Endodermal cell (in vitro differentiated cells): Measurements from ENCODE around the gene RCVRN. TPM values are rescaled to one million over a fixed set of nuclear protein-coding genes. Genes with fewer than 3 reads are reported as not detected.

Source experiments
- DNase-seq: peaks from one replicate; pipeline ENCODE4 v3.0.0-alpha.2; 2017
- H3K27ac ChIP-seq: 2 replicates; pipeline ENCODE4 v1.5.1; 2013; ENCODE audit warnings: mild to moderate bottlenecking, low read depth, low read length, moderate library complexity
- H3K27me3 ChIP-seq: 2 replicates; pipeline ENCODE4 v1.6.1; 2013; ENCODE audit warnings: mild to moderate bottlenecking, low read length, moderate library complexity; ENCODE audit not compliant: insufficient read depth, control insufficient read depth, poor library complexity, severe bottlenecking
- H3K36me3 ChIP-seq: 2 replicates; pipeline ENCODE4 v1.7.0; 2013; ENCODE audit warnings: mild to moderate bottlenecking, low read length, moderate library complexity; ENCODE audit not compliant: control insufficient read depth, insufficient read depth
- H3K4me1 ChIP-seq: one replicate; pipeline ENCODE4 v1.7.0; 2013; ENCODE audit warnings: low read length; ENCODE audit not compliant: control insufficient read depth, insufficient read depth
- H3K4me3 ChIP-seq: 2 replicates; pipeline ENCODE4 v1.5.1; 2013; ENCODE audit warnings: mild to moderate bottlenecking, low read length, moderate library complexity
- H3K9ac ChIP-seq: 2 replicates; pipeline ENCODE4 v1.6.1; 2013; ENCODE audit warnings: mild to moderate bottlenecking, low read length, moderate library complexity; ENCODE audit not compliant: poor library complexity, severe bottlenecking; ENCODE audit errors: extremely low read depth
- H3K9me3 ChIP-seq: 2 replicates; pipeline ENCODE4 v1.6.1; 2013; ENCODE audit warnings: mild to moderate bottlenecking, low read length, moderate library complexity; ENCODE audit not compliant: control insufficient read depth
- H3K27ac Mint-ChIP-seq: 2 replicates; pipeline ENCODE4 v1.8.0; 2020; ENCODE audit warnings: mixed read lengths
- H3K27me3 Mint-ChIP-seq: 2 replicates; pipeline ENCODE4 v1.8.0; 2021; ENCODE audit warnings: mild to moderate bottlenecking, mixed read lengths; ENCODE audit not compliant: insufficient read depth
- H3K36me3 Mint-ChIP-seq: 2 replicates; pipeline ENCODE4 v1.8.0; 2020; ENCODE audit warnings: low read depth, mixed read lengths
- H3K4me1 Mint-ChIP-seq: 2 replicates; pipeline ENCODE4 v1.8.0; 2020; ENCODE audit warnings: mixed read lengths
- H3K4me3 Mint-ChIP-seq: 2 replicates; pipeline ENCODE4 v1.8.0; 2020; ENCODE audit warnings: mild to moderate bottlenecking, moderate library complexity, mixed read lengths
- H3K9me3 Mint-ChIP-seq: 2 replicates; pipeline ENCODE4 v1.8.0; 2020; ENCODE audit warnings: mild to moderate bottlenecking, mixed read lengths
- WGBS, 2 experiments: methylation state at CpG; one replicate each; pipeline versions ENCODE4 v1.1.5 to v1.1.7; 2013; ENCODE audit warnings: missing lambda C conversion rate in 2 of 2, mixed read lengths in 1 of 2; ENCODE audit not compliant: insufficient coverage in 1 of 2, insufficient read length in 1 of 2; 5-methylcytosine and 5-hydroxymethylcytosine counted together
- total RNA-seq, 2 donors: library from RNA; stranded (reverse); fragmentation: NEBNext Ultra II Directional in 1 of 2; extraction: Animal tissue kit (Norgen Biotek cat#: 25700) in 1 of 2; gene quantifications; 2 replicates in 1 of 2; 3 replicates in 1 of 2; pipeline ENCODE4 v1.2.1, GENCODE V29; 2021
- TF ChIP-seq, protein P1 (sequence below): fragments of 200-600 bp; sonication (generic); conservative IDR thresholded peaks from 2 replicates; pipeline ENCODE4 v1.5.0; 2021; ENCODE audit warnings: antibody characterized with exemption, mild to moderate bottlenecking

The RCVRN gene
- total RNA-seq, 2 donors from 2014 or later: not detected

DNA sequence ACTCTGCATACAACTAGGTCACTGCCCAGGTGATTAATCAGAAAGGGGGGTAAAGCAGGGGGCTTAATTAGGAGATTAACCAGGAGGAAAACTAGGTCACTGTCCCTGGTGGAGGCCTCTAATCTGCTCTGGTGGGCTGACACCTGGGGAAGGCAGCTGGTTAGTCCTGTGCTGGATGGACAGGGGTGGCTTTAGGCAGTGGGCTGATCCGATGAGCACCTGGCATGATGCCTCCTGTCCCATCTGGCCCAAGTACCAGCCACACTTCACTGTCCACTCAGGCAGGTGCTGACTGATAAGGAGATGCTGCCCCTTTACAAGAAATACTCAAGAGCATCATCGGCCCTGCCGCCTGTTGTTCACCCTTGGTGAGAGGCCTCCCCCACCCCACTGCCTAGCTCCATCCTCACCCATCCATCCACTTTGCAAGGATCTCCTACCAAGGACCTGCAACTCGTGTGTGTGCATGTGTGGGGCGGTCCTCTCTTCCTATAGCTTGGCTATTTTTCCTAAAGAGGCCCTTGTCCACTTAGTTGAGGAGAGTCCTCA, 13.8 kb upstream of the RCVRN start:
- 89 to 90% methylated on average over 4 to 5 of the region's 5 CpGs for WGBS, 2 experiments
- peaks cover 3% of the 10 kb centered on the region for H3K36me3 Mint-ChIP-seq

DNA sequence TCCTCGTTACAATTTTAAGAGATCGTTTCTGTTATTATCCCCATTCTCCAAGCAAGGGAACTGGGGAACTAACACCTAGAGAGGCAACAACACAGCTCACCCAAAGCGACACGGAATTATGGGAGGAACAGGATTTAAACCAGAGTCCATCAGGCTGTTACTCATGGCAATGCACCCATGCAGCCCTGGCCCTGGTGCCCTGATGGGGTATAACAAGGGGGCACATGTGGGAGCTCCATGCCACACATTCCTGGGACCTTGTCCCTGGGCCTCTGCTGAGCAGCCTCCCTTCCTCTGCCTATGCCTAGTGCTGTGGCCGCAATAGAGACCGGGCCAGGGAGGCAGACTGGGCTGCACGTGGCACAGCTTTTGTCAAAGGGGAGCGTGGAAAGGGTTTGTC, 13.3 kb upstream of the RCVRN start:
- H3K9me3 ChIP-seq: no peaks in the 10 kb centered on the region
- H3K27me3 ChIP-seq: no peaks in the 10 kb centered on the region
- Mint-ChIP-seq H3K27ac (no peak overlapping the region), H3K36me3 (peaks cover 3% of the 10 kb centered on the region), H3K4me1 (no peaks in the 10 kb centered on the region), H3K27me3 (no peaks in the 10 kb centered on the region), H3K9me3 (no peaks in the 10 kb centered on the region), H3K4me3 (no peak overlapping the region)
- H3K27ac ChIP-seq: no peak overlapping the region
- no peak for DNase-seq
- no peaks in the 10 kb centered on the region for H3K4me1 ChIP-seq
- TF ChIP-seq, protein P1, sequence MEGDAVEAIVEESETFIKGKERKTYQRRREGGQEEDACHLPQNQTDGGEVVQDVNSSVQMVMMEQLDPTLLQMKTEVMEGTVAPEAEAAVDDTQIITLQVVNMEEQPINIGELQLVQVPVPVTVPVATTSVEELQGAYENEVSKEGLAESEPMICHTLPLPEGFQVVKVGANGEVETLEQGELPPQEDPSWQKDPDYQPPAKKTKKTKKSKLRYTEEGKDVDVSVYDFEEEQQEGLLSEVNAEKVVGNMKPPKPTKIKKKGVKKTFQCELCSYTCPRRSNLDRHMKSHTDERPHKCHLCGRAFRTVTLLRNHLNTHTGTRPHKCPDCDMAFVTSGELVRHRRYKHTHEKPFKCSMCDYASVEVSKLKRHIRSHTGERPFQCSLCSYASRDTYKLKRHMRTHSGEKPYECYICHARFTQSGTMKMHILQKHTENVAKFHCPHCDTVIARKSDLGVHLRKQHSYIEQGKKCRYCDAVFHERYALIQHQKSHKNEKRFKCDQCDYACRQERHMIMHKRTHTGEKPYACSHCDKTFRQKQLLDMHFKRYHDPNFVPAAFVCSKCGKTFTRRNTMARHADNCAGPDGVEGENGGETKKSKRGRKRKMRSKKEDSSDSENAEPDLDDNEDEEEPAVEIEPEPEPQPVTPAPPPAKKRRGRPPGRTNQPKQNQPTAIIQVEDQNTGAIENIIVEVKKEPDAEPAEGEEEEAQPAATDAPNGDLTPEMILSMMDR: no peak
- 91 to 100% methylated on average over 2 to 8 of the region's 8 CpGs for WGBS, 2 experiments
- H3K4me3 ChIP-seq: no peak overlapping the region
- no peak overlapping the region for H3K9ac ChIP-seq
- no peaks in the 10 kb centered on the region for H3K36me3 ChIP-seq

More for the DNA sequence above, 13.8 kb upstream of the RCVRN start:
- Mint-ChIP-seq H3K27me3 (no peaks in the 10 kb centered on the region), H3K27ac (no peak overlapping the region), H3K4me1 (no peaks in the 10 kb centered on the region), H3K9me3 (no peaks in the 10 kb centered on the region), H3K4me3 (no peak overlapping the region)
- Histone ChIP-seq H3K9me3 (no peaks in the 10 kb centered on the region), H3K27me3 (no peaks in the 10 kb centered on the region), H3K36me3 (no peaks in the 10 kb centered on the region), H3K27ac (no peak overlapping the region), H3K4me1 (no peaks in the 10 kb centered on the region), H3K9ac (no peak overlapping the region), H3K4me3 (no peak overlapping the region)
- no peak for DNase-seq
- TF ChIP-seq, protein P1: no peak

DNA sequence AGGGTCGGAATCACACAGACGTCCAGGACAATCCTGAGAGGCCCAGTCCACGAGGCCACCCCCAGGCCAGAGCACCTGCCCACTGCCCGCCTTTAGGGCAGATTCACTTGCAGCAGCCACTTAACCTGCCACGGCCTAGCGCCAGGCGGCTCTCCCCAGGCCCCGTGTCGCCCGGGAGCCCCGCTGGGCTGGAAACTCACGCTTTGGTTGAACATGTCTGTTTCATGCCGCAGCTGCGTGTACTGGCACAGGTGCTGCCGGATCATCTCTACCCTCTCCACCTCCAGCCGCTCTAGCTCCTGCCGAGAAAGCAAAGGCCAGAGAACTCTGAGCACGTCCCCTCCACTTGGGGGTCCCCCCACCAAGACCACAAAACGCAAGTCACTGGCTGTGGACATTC, 12.7 kb upstream of the RCVRN start:
- no peak overlapping the region for H3K4me3 ChIP-seq
- no peak overlapping the region for H3K27ac ChIP-seq
- DNase-seq: no peak
- H3K4me1 ChIP-seq: no peaks in the 10 kb centered on the region
- no peaks in the 10 kb centered on the region for H3K9me3 ChIP-seq
- H3K9ac ChIP-seq: no peak overlapping the region
- Mint-ChIP-seq H3K4me3 (no peak overlapping the region), H3K27ac (no peak overlapping the region), H3K27me3 (no peaks in the 10 kb centered on the region), H3K4me1 (no peaks in the 10 kb centered on the region), H3K9me3 (no peaks in the 10 kb centered on the region), H3K36me3 (peaks cover 3% of the 10 kb centered on the region)
- no peaks in the 10 kb centered on the region for H3K36me3 ChIP-seq
- 95% methylated on average over 16 to 19 of the region's 19 CpGs for WGBS, 2 experiments
- TF ChIP-seq, protein P1: no peak
- H3K27me3 ChIP-seq: no peaks in the 10 kb centered on the region
